ENCODE results near the gene CDH4.

DNA sequence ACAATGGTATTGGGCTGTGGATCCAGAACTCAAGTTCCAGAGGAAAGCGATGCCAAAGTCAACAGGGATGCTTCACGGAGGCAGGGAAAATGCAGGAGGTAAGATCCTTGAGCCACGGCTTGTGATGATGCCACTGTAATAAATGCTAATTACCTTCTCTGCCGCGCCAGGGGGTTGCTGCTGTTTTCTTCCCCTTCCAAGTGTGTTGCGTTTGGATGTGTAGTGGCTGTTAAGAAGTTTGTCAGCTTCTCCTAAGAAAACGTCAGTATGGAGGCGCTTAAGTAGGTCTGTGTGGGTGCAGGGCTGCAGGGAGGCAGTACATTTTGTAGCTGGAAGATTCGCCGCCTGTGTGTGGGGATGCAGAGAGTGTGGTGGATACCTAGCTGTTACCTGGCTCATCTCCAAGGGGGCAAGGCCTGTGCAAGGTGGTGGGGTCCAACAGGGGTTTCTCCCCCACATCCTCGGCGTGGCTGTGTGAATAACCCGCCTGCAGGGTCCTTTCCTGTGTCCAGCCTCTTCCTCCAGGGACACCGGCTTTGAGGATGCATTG lies 318.7 kb downstream of the CDH4 start:
- TF ChIP-seq, protein P1, sequence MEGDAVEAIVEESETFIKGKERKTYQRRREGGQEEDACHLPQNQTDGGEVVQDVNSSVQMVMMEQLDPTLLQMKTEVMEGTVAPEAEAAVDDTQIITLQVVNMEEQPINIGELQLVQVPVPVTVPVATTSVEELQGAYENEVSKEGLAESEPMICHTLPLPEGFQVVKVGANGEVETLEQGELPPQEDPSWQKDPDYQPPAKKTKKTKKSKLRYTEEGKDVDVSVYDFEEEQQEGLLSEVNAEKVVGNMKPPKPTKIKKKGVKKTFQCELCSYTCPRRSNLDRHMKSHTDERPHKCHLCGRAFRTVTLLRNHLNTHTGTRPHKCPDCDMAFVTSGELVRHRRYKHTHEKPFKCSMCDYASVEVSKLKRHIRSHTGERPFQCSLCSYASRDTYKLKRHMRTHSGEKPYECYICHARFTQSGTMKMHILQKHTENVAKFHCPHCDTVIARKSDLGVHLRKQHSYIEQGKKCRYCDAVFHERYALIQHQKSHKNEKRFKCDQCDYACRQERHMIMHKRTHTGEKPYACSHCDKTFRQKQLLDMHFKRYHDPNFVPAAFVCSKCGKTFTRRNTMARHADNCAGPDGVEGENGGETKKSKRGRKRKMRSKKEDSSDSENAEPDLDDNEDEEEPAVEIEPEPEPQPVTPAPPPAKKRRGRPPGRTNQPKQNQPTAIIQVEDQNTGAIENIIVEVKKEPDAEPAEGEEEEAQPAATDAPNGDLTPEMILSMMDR (IDR thresholded peaks at IDR 0.05) = no peak
- TF ChIP-seq POLR2AphosphoS5 (IDR thresholded peaks at IDR 0.05) (no peak), POLR2A (IDR thresholded peaks at IDR 0.05) (no peak), EP300 (IDR thresholded peaks at IDR 0.05) (no peak)

Data from upper lobe of left lung (tissue), 4 donors.